Cerebellar nuclear complex (tissue), 1 donor: ENCODE data around the gene SATB2.

Source experiments
- DNase-seq, 2 experiments: peaks; one replicate each; lab custom pipeline; 2025; lab: John Stamatoyannopoulos, UW

The SATB2 gene

DNA sequence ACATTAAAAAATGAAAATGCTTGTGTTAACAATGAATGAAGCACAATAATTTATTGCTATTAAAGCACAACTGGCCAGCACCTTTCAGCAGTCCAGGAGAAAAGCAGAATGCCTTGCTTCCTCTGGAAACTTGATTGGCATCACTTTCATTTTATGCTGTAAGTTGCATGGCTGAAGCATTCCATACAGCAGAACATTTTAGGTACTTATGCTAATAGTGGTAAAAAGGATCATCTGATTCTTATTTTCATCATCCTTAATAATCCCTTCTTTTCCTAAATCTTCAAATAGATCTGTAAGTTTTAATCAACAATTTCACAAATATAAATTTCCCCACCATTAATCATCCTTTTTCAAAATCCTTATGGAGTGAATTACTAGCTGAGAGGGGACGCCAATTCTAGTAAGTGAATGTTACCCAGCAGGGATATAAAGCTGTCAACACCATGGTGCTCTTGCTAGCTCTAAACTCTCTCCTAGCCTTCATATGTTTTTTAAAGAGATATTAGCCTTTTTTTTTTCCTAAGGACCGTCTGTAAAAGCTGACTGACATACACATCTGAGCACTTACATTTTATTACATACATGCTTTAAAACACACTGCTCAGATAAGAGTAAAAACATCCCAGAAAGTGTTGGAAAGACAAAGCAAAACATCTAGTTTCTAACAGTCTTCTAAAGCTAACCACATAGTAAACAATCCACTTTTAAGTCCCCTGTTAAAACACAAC is 5.3 kb downstream of the SATB2 start:
- DNase-seq, result no peak

- DNase-seq, result no peak
Observed at GRCh38 chr2:199449956-199450355, 7.8 kb downstream of the SATB2 start.

DNA sequence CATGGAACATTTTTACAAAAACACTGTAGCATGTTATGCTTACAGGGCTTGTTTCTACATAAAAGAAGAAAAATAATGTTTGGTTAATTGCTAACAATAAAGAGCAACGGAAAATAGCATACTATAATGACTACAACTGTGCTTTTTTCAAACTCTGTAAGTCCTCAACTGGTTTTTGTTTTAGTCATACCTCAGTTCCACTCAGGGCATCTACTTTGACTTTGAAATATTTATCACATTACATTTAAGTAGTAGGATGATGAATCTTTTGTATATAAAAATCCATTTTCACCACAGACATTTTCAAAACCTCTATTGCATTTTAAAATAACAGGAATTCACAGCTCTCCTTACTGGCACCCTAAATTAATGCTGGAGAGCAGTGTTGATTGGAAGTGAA is 8.3 kb downstream of the SATB2 start:
- no peak for DNase-seq

GRCh38 chr2:199446996-199447576 is 10.7 kb downstream of the SATB2 start:
- DNase-seq, result no peak

DNA sequence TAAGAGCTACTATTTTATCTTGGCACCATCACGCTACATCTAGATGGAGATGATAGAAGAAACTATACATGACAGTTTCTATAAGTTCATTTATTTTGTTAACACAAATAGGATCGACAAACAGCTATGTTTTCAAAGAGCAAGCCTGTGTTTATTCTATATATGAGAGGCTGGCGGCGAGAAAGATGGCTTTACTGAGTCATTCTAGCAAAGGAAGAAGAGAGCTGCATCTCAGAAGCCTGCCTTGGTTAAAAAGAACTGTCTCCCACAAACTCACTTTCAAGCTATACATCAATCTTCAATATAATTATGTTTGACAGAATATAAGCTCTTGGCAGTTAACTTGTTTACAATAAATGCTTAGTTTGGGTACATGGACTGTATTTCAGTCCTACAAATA is 13.0 kb downstream of the SATB2 start:
- no peak for DNase-seq

DNA sequence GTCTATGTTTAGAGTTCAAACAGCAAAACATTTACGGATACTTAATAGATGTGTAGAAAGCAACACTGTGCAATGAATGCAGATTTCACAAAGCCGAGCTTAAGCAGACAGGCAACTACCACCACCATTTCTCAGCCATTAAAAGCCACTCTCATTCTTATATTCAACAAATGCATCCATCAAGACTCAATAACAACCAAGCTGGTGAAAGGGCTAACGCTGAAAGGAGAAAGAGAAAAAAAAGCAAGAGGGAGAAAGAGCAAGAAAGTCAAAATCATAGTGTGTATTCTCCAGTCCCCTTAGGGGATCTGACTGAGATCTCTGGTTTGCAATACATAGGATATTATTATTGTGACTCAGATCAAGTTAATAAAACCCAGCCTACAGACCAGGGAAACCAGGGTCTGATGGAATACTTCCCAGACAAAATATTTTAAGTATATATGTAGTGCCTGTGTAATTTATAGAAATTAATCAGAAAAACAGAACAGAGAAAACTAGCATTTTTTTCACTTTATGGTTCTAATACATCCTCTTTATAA is 14.1 kb downstream of the SATB2 start:
- DNase-seq, result no peak

- DNase-seq, result no peak
Observed at GRCh38 chr2:199442173-199442572, 15.6 kb downstream of the SATB2 start.

- no peak for DNase-seq
Observed at GRCh38 chr2:199441759-199442158, 16.0 kb downstream of the SATB2 start.

DNA sequence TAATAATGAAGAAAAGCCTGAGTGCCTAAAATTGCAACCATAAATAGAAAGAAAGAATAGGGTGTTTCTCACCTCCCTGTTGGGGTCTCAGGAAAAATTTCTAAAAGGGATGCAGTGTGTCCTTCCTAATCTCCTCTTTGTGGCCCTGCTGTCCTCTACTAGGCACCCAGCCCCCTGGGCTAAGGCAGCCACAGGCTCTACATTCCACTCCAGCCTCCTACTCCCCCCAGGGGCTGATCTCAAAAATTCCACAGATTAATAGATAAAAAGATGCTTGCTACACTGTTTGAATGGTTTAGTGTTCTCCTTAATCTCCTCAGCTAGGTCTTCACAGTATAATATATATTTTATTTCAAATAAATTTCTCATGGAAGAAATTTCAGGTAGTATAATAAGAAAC is 17.6 kb downstream of the SATB2 start:
- DNase-seq, result no peak

DNA sequence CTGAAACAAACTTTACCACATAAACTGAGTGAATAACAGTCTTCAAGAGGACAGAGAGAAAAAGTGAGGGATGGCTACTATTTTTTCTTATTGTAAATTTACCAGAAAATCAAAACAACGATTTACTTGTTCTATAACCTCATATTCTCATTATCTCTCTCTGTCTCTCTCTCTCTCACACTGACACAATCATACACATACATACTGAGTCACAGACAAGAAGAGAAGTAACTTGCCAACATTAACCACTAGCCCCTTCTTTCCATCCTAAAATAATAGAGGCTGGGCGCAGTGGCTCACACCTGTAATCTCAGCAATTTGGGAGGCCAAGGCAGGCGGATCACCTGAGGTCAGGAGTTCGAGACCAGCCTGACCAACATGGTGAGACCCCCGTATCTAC is 18.2 kb downstream of the SATB2 start:
- no peak for DNase-seq

DNA sequence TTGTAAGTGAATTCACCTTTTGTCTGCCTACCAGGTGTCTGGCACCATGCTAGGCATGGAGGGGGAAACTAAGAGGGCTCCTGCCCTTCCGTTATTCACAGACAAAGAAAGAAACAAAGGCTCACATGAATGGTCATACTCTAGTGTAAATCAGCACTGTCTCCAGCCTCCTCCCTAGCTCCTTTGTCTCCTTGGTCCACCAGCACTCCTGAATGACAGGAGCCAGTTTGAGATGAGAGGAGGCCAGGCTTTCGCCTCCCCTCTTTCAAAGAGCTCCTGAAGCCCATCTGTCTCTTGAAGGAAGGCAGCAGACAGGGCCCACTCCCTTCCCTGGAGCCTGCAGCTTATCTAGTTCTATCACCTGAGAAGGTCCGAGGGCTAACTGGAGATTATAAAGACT is 18.7 kb downstream of the SATB2 start:
- no peak for DNase-seq

DNA sequence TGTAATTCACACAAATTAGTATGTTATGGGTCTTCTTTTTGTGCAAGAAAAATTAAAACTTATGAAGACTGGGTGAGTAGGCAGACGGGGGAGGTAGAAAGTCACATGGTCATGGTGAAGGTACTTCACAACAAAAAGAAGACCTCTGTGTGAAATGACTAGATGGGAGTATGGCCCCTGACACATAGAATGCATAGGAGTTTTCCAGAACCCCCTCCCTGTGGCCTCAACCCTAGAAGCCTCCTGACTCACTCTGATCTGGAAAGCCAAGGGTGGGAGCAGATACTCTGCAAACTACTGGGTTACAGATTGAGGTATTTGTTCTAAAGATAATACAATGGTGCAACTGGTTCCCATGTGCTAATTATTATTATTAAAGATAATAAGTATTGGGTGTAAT is 23.2 kb downstream of the SATB2 start:
- no peak for DNase-seq

DNA sequence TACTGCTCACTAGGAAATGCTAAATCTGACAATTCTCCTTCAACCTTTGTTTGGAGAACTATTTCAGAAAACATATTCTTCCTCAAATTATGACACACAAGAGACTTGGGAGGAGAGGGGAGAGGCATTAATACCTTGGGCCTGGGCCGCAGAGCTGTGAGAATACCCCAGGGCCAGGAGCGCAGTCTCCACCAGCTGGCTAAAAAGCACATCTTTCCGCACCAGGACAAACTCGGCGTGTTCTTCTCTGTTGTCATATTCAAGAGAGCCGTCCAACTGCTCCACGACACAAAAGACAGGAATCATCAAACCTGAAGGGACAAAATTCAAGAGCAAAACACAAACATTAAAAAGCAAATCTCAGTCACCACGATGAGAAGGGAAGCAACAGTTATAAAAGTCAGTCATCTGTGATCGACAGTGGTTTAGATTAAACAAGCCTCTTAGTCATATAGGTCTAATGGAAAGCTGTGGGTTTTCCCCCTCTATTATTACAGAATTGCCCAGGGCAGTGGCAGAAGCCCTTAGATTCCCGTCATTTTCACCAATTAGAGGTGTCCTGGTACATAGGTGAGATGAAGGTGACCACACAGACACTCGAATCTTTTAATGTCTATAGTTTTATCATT is 24.4 kb downstream of the SATB2 start:
- DNase-seq, result no peak

DNA sequence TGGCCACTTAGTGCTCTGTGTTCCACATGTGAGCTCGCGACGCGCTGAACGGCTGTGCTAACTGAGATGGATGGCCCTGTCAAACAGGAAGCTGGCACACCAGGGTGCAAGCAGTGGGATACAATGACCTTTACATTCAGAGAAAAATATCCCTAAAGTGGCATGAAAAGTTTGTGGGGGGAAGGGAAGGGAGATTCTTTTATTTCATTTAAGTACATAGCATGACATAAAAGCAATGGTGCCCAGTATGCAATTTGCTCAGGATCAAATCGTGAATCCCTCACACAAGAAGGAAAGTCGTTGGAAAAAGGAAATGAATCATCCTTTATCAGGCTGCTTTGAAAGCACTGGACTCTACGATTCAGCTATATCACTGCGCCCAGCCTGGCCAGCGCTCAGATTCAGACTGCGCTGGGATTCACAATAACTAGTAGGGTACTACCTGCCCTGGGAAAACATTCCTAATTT is 26.0 kb downstream of the SATB2 start:
- no peak for DNase-seq

- no peak for DNase-seq
Observed at GRCh38 chr2:199430214-199430613, 27.5 kb downstream of the SATB2 start.

- DNase-seq, result no peak
Observed at GRCh38 chr2:199428291-199428690, 29.4 kb downstream of the SATB2 start.

DNA sequence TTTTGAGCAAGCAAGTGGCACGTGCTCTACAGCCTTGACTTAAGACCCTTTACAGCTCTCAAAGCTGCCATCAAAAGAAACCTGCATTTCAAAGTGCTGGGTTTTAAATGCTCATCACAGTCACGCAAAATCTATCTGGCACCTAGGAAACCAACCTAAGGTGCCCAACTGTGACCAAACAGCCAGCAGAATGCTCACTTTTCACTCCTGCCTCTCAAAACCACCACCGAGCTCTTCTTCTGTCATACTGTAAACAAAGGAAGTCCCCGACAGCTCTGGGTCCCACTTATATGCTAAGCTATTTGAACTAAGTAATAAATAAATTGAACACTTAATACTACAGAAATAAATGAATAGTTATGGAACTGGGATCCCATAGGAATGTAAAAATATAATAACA is 33.6 kb downstream of the SATB2 start:
- DNase-seq, result no peak

- DNase-seq, result no peak
Observed at GRCh38 chr2:199419428-199419827, 38.3 kb downstream of the SATB2 start.

- no peak for DNase-seq
Observed at GRCh38 chr2:199414465-199414864, 43.3 kb downstream of the SATB2 start.

- DNase-seq, result no peak
Observed at GRCh38 chr2:199414001-199414400, 43.7 kb downstream of the SATB2 start.

DNA sequence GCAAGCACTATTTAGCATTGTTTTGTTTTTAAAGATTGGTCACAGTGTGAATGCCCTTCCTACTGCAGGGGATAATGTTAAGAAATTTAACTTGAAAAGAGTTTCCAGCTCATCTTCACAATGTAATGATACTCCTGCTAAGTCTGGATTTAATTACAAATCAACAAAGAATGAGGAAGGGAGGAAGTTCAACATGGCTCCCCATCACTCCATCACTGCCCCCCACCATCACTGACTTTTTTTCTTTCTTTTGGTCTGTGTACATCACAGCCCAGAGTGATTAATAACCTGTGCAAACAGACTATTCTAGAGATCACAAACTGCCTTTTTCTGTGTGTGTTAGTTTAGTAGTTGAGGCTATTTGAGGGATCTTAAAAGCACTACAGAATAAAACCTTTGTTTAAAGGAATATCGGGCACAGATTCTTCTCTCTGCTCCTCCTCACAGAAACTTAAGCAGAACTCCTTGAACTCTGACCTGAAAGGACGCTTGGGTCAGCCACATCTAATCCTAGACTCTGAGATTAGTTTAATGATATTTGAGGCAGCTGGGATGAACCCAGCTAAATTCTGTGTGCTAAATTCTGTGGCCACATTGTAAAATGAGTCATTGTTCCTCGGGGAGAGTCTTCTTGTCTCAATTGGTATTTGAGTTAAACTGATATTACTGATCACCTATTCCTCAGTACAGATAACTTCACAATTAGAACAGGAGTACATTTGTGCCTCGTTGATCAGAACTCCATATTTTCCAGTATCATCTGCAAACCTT is 47.8 kb downstream of the SATB2 start:
- no peak for DNase-seq

DNA sequence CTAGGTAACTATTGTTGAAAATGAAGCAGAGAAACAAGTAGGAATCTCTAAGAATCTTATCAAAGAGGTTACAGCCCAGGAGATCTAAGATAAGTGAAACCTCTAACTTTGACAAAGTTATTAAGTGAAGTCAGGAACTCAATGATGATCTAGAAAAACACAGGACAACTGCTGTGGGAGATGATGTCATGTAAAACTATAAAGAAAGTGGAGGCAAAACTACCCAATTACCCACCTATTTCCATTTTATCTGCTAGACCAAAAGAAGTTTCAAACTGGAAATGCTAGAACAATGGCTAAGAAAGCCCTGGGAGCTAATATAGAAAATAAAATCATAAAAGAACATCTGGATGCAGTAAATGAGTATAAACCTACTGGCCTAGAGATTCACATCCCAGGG is 50.3 kb downstream of the SATB2 start:
- DNase-seq, result no peak
